ENCODE results near the gene CENPN. TPM values are rescaled to one million over a fixed set of nuclear protein-coding genes. Genes with fewer than 3 reads are reported as not detected.

CENPN gene
- total RNA-seq, 1 experiment from 2014 or later = 78.6 TPM

DNA sequence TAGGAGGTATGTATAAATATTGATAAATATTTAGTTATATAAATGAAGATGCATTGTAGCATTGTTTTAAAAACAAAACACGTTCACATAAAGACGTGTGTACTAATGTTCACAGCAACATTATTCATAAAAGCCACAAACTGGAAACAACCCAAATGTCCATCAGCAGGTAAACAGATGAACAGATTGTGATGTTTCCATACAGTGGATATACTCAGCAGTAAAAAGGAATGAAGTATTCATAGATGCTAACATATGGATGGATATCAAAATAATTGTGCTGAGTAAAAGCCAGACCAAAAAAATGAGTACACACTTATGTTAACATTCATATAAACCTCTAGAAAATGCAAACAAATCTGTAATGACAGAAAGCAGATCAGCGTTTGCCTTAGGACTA, 6.0 kb downstream of the CENPN start:
- H3K27ac Mint-ChIP-seq = no peak overlapping the region
- no peak overlapping the region for H2BK12ac ChIP-seq (ENCODE audit: insufficient read length, low read depth, low read length)
- no peak overlapping the region for H3K4ac ChIP-seq (ENCODE audit: low read depth, low read length)
- no peak overlapping the region for H3K18ac ChIP-seq (ENCODE audit: insufficient read length, low read depth, low read length)
- no peak overlapping the region for H3K4me2 ChIP-seq (ENCODE audit: insufficient read depth, insufficient read length, low read length)
- no peak overlapping the region for H3T11ph ChIP-seq (ENCODE audit: low read length)
- H2BK120ac ChIP-seq (ENCODE audit: low read depth, low read length, poor library complexity, severe bottlenecking) = no peak overlapping the region
- H3K23ac ChIP-seq (ENCODE audit: insufficient read length, low read depth, low read length) = no peak overlapping the region
- no peak for DNase-seq
- H4K5ac ChIP-seq (ENCODE audit: insufficient read length, low read depth, low read length) = no peak overlapping the region
- peaks cover 12% of the 10 kb centered on the region for H3K79me1 ChIP-seq (ENCODE audit: insufficient read depth, low read depth, low read length, poor library complexity, severe bottlenecking)
- no peaks in the 10 kb centered on the region for H3K4me1 ChIP-seq (ENCODE audit: insufficient read depth, low read length)
- H3K36me3 Mint-ChIP-seq (ENCODE audit: insufficient read depth in 1 of 3, low read depth in 3 of 3) = peaks cover 33 to 79% (median 79%) of the 10 kb centered on the region in 3 experiments
- no peak overlapping the region for H2BK15ac ChIP-seq (ENCODE audit: low read depth, low read length)
- no peak overlapping the region for H3K27ac ChIP-seq (ENCODE audit: insufficient read length, low read depth, low read length)
- TF ChIP-seq, protein P1, sequence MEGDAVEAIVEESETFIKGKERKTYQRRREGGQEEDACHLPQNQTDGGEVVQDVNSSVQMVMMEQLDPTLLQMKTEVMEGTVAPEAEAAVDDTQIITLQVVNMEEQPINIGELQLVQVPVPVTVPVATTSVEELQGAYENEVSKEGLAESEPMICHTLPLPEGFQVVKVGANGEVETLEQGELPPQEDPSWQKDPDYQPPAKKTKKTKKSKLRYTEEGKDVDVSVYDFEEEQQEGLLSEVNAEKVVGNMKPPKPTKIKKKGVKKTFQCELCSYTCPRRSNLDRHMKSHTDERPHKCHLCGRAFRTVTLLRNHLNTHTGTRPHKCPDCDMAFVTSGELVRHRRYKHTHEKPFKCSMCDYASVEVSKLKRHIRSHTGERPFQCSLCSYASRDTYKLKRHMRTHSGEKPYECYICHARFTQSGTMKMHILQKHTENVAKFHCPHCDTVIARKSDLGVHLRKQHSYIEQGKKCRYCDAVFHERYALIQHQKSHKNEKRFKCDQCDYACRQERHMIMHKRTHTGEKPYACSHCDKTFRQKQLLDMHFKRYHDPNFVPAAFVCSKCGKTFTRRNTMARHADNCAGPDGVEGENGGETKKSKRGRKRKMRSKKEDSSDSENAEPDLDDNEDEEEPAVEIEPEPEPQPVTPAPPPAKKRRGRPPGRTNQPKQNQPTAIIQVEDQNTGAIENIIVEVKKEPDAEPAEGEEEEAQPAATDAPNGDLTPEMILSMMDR (conservative IDR thresholded peaks at IDR 0.05) = no peak
- H3K9ac ChIP-seq (ENCODE audit: extremely low read depth, insufficient read length, low read length) = no peak overlapping the region
- H3K4me3 Mint-ChIP-seq = no peak overlapping the region
- no peaks in the 10 kb centered on the region; the same call in 1 of the 2 replicates for H3K27me3 Mint-ChIP-seq (ENCODE audit: low read depth)
- no peak overlapping the region for H2AK5ac ChIP-seq (ENCODE audit: insufficient read length, low read length)
- no peaks in the 10 kb centered on the region for H3K9me3 ChIP-seq (ENCODE audit: control insufficient read depth, low read depth, low read length)
- H3K79me2 ChIP-seq (ENCODE audit: insufficient read depth, low read length) = peaks cover 15% of the 10 kb centered on the region; the same call in 1 of the 2 replicates
- WGBS (ENCODE audit: extremely low coverage, insufficient read length, low lambda C conversion rate) = no CpG with 5 or more reads among the region's 3 CpGs
- H2AFZ ChIP-seq (ENCODE audit: low read length) = no peak overlapping the region
- no peak overlapping the region for H3K14ac ChIP-seq (ENCODE audit: insufficient read depth, low read length)
- H3K9me3 Mint-ChIP-seq = no peaks in the 10 kb centered on the region
- H2BK5ac ChIP-seq (ENCODE audit: insufficient read length, low read length) = no peak overlapping the region
- peaks cover 3 to 7% of the 10 kb centered on the region in 2 experiments; a peak in 2 of 4 replicates for H3K4me1 Mint-ChIP-seq
- no peak overlapping the region for H4K8ac ChIP-seq (replicated peaks; ENCODE audit: insufficient read length, low read depth, low read length)
- H3K56ac ChIP-seq (ENCODE audit: insufficient read length, low read depth, low read length) = no peak overlapping the region
- H2BK20ac ChIP-seq (ENCODE audit: low read depth, low read length, poor library complexity, severe bottlenecking) = no peak overlapping the region
- H3K27me3 ChIP-seq (ENCODE audit: insufficient read depth, low read length) = no peaks in the 10 kb centered on the region
- H3K23me2 ChIP-seq (ENCODE audit: insufficient read length, low read depth, low read length, poor library complexity, severe bottlenecking) = no peaks in the 10 kb centered on the region
- H4K20me1 ChIP-seq (ENCODE audit: control insufficient read depth, insufficient read depth, insufficient read length) = no peaks in the 10 kb centered on the region
- H4K91ac ChIP-seq (ENCODE audit: insufficient read length, low read depth, low read length) = no peak overlapping the region
